Measurements from ENCODE around the gene SND1.

- TF ChIP-seq MAX (IDR thresholded peaks at IDR 0.05): no peak
- TF ChIP-seq FOXM1 (IDR thresholded peaks at IDR 0.05; ENCODE audit: borderline replicate concordance, low read depth): no peak
- no peak for TF ChIP-seq TEAD4 (IDR thresholded peaks at IDR 0.05)
These were observed 424.3 kb downstream of the SND1 start for GRCh38 chr7:128076196-128076795.

Measured in Ishikawa (cell line).